Fibroblast of lung (primary cell): ENCODE data around the gene FN3KRP. TPM values are rescaled to one million over a fixed set of nuclear protein-coding genes. Genes with fewer than 3 reads are reported as not detected.
A peak's percentile ranks its signal among the peaks of the same experiment; 100 is the strongest.
"Not testable (repeated sequence)": the region's sequence is repeated elsewhere in the genome, so short reads cannot be mapped to it uniquely, and the experiment has no call there.

Source experiments
- DNase-seq, 2 donors: peaks; one replicate each; pipeline versions ENCODE4 v3.0.0 to v3.0.0-alpha.2; 2010; ENCODE audit warnings: low read depth in 2 of 2
- H2AFZ ChIP-seq: 2 replicates; pipeline ENCODE4 v1.5.1; 2012; ENCODE audit warnings: low read length, control low read depth, inconsistent platforms
- H3K27ac ChIP-seq: 2 replicates; pipeline ENCODE4 v1.5.1; 2011; ENCODE audit warnings: low read length, control low read depth; ENCODE audit not compliant: insufficient read depth
- H3K27me3 ChIP-seq: 2 replicates; pipeline ENCODE4 v1.5.1; 2011; ENCODE audit warnings: mild to moderate bottlenecking, low read length; ENCODE audit not compliant: control insufficient read depth, insufficient read depth
- H3K36me3 ChIP-seq: 2 replicates; pipeline ENCODE4 v1.5.1; 2011; ENCODE audit warnings: low read length; ENCODE audit not compliant: control insufficient read depth, insufficient read depth
- H3K4me1 ChIP-seq: 2 replicates; pipeline ENCODE4 v1.5.1; 2011; ENCODE audit warnings: low read length; ENCODE audit not compliant: control insufficient read depth, insufficient read depth; ENCODE audit errors: extremely low read depth
- H3K4me2 ChIP-seq: 2 replicates; pipeline ENCODE4 v1.5.1; 2011; ENCODE audit warnings: low read length, control low read depth; ENCODE audit not compliant: insufficient read depth; ENCODE audit errors: extremely low read depth
- H3K4me3 ChIP-seq, 4 experiments: fragments of 200-600 bp in 1 of 4; sonication (generic) in 1 of 4; replicated peaks in 1 of 4; 2 replicates each; pipeline ENCODE4 v1.5.1; 2011 to 2016; ENCODE audit warnings: low read length in 4 of 4, low read depth in 3 of 4, mild to moderate bottlenecking in 3 of 4, control low read depth in 2 of 4, inconsistent platforms in 1 of 4, mixed read lengths in 1 of 4; ENCODE audit not compliant: insufficient read depth in 1 of 4; ENCODE audit errors: control extremely low read depth in 1 of 4
- H3K79me2 ChIP-seq: 2 replicates; pipeline ENCODE4 v1.5.1; 2012; ENCODE audit warnings: mild to moderate bottlenecking, low read length, inconsistent platforms; ENCODE audit not compliant: control insufficient read depth, insufficient read depth
- H3K9ac ChIP-seq: 2 replicates; pipeline ENCODE4 v1.5.1; 2011; ENCODE audit warnings: mild to moderate bottlenecking, low read length, control low read depth; ENCODE audit not compliant: insufficient read depth
- H3K9me3 ChIP-seq: 2 replicates; pipeline ENCODE4 v1.5.1; 2012; ENCODE audit warnings: low read depth, low read length; ENCODE audit not compliant: control insufficient read depth, insufficient read depth
- H4K20me1 ChIP-seq: 2 replicates; pipeline ENCODE4 v1.5.1; 2011; ENCODE audit warnings: low read length; ENCODE audit not compliant: control insufficient read depth, insufficient read depth; ENCODE audit errors: extremely low read depth
- EZH2 ChIP-seq: IDR thresholded peaks from 2 replicates; pipeline ENCODE4 v1.5.1; 2012; ENCODE audit warnings: low read length, control low read depth, mild to moderate bottlenecking; ENCODE audit errors: missing control alignments
- polyA plus RNA-seq, 2 donors: library from polyadenylated mRNA; depleted of rRNA in 1 of 2; stranded (reverse) in 1 of 2; unstranded in 1 of 2; fragments of >200 nt; gene quantifications; 2 replicates each; pipeline ENCODE4 v1.2.1, GENCODE V29; 2011 to 2012; ENCODE audit warnings: missing spikeins in 1 of 2
- total RNA-seq: library from RNA; depleted of rRNA; stranded (reverse); fragments of >200 nt; gene quantifications from 2 replicates; pipeline ENCODE4 v1.2.1, GENCODE V29; 2014
- TF ChIP-seq, protein P1 (sequence below), 2 donors: IDR thresholded peaks in 1 of 2; conservative IDR thresholded peaks in 1 of 2; 1 replicate in 1 of 2; 2 replicates in 1 of 2; pipeline ENCODE4 v1.5.1; 2011 to 2012; ENCODE audit warnings: low read length in 2 of 2, control low read depth in 1 of 2, inconsistent platforms in 1 of 2, low read depth in 1 of 2, mild to moderate bottlenecking in 1 of 2

FN3KRP gene
- total and polyA plus RNA-seq, 2 donors (not counting 1 experiment from before 2014, with no cell fraction given): 13.2 to 16.5 TPM

DNA sequence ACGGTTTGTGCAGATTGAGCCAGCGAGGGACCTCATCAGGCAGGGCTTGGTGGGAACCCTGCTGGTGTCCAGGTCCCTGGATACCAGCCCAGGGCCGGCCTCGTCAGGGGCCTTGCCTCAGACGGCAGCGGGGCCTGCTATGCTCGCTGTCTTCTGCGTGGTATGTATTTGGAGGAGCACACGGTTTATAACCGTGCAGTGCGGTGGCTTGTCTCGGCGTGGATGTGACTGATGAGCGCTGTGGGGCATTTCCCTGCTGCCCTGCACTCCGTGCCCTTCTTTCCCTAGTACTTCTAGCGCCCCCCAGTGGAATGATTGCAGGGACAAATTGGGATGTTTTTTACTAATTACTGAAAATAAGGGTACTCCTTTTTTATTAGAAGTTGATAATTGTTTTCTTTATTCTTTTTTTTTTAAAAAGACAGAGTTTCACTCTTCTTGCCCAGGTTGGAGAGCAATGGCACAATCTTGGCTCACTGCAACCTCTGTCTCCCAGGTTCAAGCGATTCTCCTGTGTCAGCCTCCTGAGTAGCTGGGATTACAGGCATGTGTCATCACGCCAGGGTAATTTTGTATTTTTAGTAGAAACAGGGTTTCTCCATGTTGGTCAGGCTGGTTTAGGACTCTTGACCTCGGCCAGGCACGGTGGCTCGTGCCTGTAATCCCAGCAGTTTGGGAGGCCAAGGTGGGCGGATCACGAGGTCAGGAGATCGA lies 50.7 kb downstream of the FN3KRP start:
- Histone ChIP-seq H3K9me3 (no peaks in the 10 kb centered on the region), H3K36me3 (peaks cover 6% of the 10 kb centered on the region), H2AFZ (no peak overlapping the region), H3K27ac (no peak overlapping the region), H3K9ac (no peak overlapping the region), H3K27me3 (no peaks in the 10 kb centered on the region), H3K4me1 (peaks cover 2% of the 10 kb centered on the region), H3K79me2 (no peaks in the 10 kb centered on the region), H4K20me1 (no peaks in the 10 kb centered on the region), H3K4me3 (no peak overlapping the region), H3K4me2 (no peak overlapping the region)
- TF ChIP-seq, protein P1, sequence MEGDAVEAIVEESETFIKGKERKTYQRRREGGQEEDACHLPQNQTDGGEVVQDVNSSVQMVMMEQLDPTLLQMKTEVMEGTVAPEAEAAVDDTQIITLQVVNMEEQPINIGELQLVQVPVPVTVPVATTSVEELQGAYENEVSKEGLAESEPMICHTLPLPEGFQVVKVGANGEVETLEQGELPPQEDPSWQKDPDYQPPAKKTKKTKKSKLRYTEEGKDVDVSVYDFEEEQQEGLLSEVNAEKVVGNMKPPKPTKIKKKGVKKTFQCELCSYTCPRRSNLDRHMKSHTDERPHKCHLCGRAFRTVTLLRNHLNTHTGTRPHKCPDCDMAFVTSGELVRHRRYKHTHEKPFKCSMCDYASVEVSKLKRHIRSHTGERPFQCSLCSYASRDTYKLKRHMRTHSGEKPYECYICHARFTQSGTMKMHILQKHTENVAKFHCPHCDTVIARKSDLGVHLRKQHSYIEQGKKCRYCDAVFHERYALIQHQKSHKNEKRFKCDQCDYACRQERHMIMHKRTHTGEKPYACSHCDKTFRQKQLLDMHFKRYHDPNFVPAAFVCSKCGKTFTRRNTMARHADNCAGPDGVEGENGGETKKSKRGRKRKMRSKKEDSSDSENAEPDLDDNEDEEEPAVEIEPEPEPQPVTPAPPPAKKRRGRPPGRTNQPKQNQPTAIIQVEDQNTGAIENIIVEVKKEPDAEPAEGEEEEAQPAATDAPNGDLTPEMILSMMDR (conservative IDR thresholded peaks at IDR 0.05 in 1 of 2, IDR thresholded peaks at IDR 0.05 in 1 of 2; ENCODE audit: low read depth in 1 of 2, low read length in 2 of 2): peak; percentile 33 to 62
- TF ChIP-seq EZH2: no peak
- DNase-seq: peak; percentile 14 to 56

DNA sequence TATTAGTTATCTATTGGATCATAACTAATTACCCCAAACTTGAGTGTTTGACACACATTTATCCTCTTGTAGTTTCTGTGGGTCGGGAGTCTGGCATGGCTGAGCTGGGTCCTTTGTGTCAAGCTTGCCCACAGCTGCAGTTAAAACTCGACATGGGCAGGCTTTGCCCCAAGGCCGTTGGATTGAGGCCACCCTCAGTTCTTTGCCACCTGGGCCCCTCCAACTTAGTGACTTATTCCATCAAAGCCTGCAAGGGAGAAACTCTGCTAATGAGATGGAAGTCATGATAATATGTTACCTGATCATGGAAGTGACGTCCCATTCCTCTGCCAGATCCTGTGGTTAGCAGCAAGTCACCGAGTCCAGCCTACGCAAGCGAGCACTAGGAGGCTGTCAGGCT lies 52.5 kb downstream of the FN3KRP start:
- Histone ChIP-seq H3K4me1 (peaks cover 3% of the 10 kb centered on the region), H3K27me3 (no peaks in the 10 kb centered on the region), H3K36me3 (peaks cover 6% of the 10 kb centered on the region), H3K79me2 (no peaks in the 10 kb centered on the region), H3K27ac (no peak overlapping the region), H2AFZ (no peak overlapping the region), H3K9me3 (no peaks in the 10 kb centered on the region), H3K4me2 (no peak overlapping the region), H3K4me3 (no peak overlapping the region), H3K9ac (no peak overlapping the region), H4K20me1 (no peaks in the 10 kb centered on the region)
- TF ChIP-seq EZH2: no peak
- TF ChIP-seq, protein P1 (conservative IDR thresholded peaks at IDR 0.05 in 1 of 2, IDR thresholded peaks at IDR 0.05 in 1 of 2; ENCODE audit: low read depth in 1 of 2, low read length in 2 of 2): no peak
- no peak for DNase-seq

GRCh38 chr17:82772026-82772425 lies 55.5 kb downstream of the FN3KRP start:
- no peak overlapping the region for H3K27ac ChIP-seq

DNA sequence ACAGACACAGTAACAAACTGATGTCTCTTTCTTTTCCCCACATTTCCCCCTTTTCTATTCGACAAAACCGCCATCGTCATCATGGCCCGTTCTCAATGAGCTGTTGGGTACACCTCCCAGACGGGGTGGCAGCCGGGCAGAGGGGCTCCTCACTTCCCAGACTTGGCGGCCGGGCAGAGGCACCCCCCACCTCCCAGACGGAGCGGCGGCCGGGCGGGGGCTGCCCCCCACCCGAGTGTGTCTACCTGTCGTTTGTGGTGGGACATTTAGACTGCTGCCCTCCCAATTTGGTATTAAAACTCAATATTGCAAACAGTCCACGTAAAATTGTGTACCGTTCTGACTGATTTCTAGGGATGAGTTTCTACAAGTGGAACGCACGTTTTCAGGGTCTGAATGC lies 58.0 kb downstream of the FN3KRP start:
- H3K4me1 ChIP-seq, H3K27ac ChIP-seq, H3K9ac ChIP-seq, H3K79me2 ChIP-seq, H4K20me1 ChIP-seq, DNase-seq, H2AFZ ChIP-seq, H3K9me3 ChIP-seq, H3K27me3 ChIP-seq, H3K36me3 ChIP-seq, H3K4me3 ChIP-seq, H3K4me2 ChIP-seq: not testable (repeated sequence)

More at GRCh38 chr17:82772026-82772425, 55.5 kb downstream of the FN3KRP start:
- Histone ChIP-seq H2AFZ (no peak overlapping the region), H3K4me1 (peaks cover 3% of the 10 kb centered on the region), H3K79me2 (no peaks in the 10 kb centered on the region), H3K9me3 (no peaks in the 10 kb centered on the region), H4K20me1 (no peaks in the 10 kb centered on the region), H3K4me3 (no peak overlapping the region), H3K36me3 (peaks cover 6% of the 10 kb centered on the region), H3K4me2 (no peak overlapping the region), H3K9ac (no peak overlapping the region), H3K27me3 (no peaks in the 10 kb centered on the region)
- TF ChIP-seq, protein P1 (conservative IDR thresholded peaks at IDR 0.05 in 1 of 2, IDR thresholded peaks at IDR 0.05 in 1 of 2; ENCODE audit: low read depth in 1 of 2, low read length in 2 of 2): no peak
- TF ChIP-seq EZH2: no peak
- DNase-seq: peak; percentile 60 to 77
